ENCODE measurements around the gene NCS1. TPM values are rescaled to one million over a fixed set of nuclear protein-coding genes. Genes with fewer than 3 reads are reported as not detected.

Gene NCS1
- total RNA-seq, 1 experiment from 2014 or later: 68.7 TPM

- Histone ChIP-seq H3K79me2 (ENCODE audit: insufficient read depth, low read length) (no peaks in the 10 kb centered on the region), H3K9me3 (ENCODE audit: control insufficient read depth in 1 of 2, insufficient read depth in 1 of 2, low read depth in 1 of 2, low read length in 2 of 2) (no peaks in the 10 kb centered on the region), H3K9me2 (ENCODE audit: insufficient read depth) (no peaks in the 10 kb centered on the region), H3K36me3 (ENCODE audit: control insufficient read depth in 1 of 2, insufficient read depth in 2 of 2, low read length in 2 of 2) (no peaks in the 10 kb centered on the region), H3K4me3 (replicated peaks in 1 of 2; ENCODE audit: low read depth in 1 of 2, low read length in 2 of 2) (no peak overlapping the region), H4K20me1 (ENCODE audit: insufficient read depth) (no peaks in the 10 kb centered on the region), H3K27ac (ENCODE audit: low read depth, low read length) (no peak overlapping the region), H3K4me1 (ENCODE audit: control insufficient read depth in 1 of 2, insufficient read depth in 2 of 2, low read length in 2 of 2) (peaks cover 2 to 10% of the 10 kb centered on the region in 2 experiments; a peak in 2 of 4 replicates), H2AFZ (ENCODE audit: low read depth, low read length, poor library complexity, severe bottlenecking) (no peak overlapping the region), H3K27me3 (ENCODE audit: insufficient read depth, low read length) (peaks cover 34% of the 10 kb centered on the region), H3K9ac (ENCODE audit: low read length) (no peak overlapping the region), H3K4me2 (ENCODE audit: low read length) (no peak overlapping the region)
- DNase-seq (ENCODE audit: low read depth, low spot score) (no peak), ATAC-seq (no peak)
- POLR2A ChIA-PET: interaction anchor here (0.6 to 0.7 kb wide), 2 partner anchors 20 to 255 kb away, joined by 3 to 4 read pairs; no protein-coding TSS in a partner anchor
- intact Hi-C loops (cut with micrococcal nuclease): no loop called here
- TF ChIP-seq, protein P1, sequence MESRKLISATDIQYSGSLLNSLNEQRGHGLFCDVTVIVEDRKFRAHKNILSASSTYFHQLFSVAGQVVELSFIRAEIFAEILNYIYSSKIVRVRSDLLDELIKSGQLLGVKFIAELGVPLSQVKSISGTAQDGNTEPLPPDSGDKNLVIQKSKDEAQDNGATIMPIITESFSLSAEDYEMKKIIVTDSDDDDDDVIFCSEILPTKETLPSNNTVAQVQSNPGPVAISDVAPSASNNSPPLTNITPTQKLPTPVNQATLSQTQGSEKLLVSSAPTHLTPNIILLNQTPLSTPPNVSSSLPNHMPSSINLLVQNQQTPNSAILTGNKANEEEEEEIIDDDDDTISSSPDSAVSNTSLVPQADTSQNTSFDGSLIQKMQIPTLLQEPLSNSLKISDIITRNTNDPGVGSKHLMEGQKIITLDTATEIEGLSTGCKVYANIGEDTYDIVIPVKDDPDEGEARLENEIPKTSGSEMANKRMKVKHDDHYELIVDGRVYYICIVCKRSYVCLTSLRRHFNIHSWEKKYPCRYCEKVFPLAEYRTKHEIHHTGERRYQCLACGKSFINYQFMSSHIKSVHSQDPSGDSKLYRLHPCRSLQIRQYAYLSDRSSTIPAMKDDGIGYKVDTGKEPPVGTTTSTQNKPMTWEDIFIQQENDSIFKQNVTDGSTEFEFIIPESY (IDR thresholded peaks at IDR 0.05; ENCODE audit: extremely low read depth, insufficient replicate concordance, low read length): no peak
- TF ChIP-seq POLR2A (IDR thresholded peaks at IDR 0.05; ENCODE audit: borderline replicate concordance, extremely low read depth, insufficient read depth, insufficient read length): no peak
- TF ChIP-seq EZH2 (IDR thresholded peaks at IDR 0.05): no peak
- TF ChIP-seq TCF7L2 (IDR thresholded peaks at IDR 0.05; ENCODE audit: borderline replicate concordance, extremely low read depth, insufficient read depth, insufficient read length): no peak
- TF ChIP-seq CBX3 (IDR thresholded peaks at IDR 0.05; ENCODE audit: low read depth): no peak
- TF ChIP-seq ELF1 (IDR thresholded peaks at IDR 0.05; ENCODE audit: borderline replicate concordance, low read depth): no peak
- TF ChIP-seq, protein P2, sequence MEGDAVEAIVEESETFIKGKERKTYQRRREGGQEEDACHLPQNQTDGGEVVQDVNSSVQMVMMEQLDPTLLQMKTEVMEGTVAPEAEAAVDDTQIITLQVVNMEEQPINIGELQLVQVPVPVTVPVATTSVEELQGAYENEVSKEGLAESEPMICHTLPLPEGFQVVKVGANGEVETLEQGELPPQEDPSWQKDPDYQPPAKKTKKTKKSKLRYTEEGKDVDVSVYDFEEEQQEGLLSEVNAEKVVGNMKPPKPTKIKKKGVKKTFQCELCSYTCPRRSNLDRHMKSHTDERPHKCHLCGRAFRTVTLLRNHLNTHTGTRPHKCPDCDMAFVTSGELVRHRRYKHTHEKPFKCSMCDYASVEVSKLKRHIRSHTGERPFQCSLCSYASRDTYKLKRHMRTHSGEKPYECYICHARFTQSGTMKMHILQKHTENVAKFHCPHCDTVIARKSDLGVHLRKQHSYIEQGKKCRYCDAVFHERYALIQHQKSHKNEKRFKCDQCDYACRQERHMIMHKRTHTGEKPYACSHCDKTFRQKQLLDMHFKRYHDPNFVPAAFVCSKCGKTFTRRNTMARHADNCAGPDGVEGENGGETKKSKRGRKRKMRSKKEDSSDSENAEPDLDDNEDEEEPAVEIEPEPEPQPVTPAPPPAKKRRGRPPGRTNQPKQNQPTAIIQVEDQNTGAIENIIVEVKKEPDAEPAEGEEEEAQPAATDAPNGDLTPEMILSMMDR (IDR thresholded peaks at IDR 0.05 in 2 of 3, conservative IDR thresholded peaks at IDR 0.05 in 1 of 3; ENCODE audit: borderline replicate concordance in 1 of 3, insufficient read depth in 1 of 3, low read depth in 2 of 3, low read length in 2 of 3): no peak
- TF ChIP-seq ATF3 (IDR thresholded peaks at IDR 0.05): no peak
- TF ChIP-seq JUND (IDR thresholded peaks at IDR 0.05): no peak
- no peak for TF ChIP-seq CEBPB (IDR thresholded peaks at IDR 0.05; ENCODE audit: low read depth)
- no peak for TF ChIP-seq POLR2AphosphoS5 (IDR thresholded peaks at IDR 0.05; ENCODE audit: low read depth, low read length)
- TF ChIP-seq SRF (IDR thresholded peaks at IDR 0.05; ENCODE audit: low read depth): no peak
- TF ChIP-seq SIN3A (IDR thresholded peaks at IDR 0.05; ENCODE audit: low read depth): no peak
- RAD21 ChIA-PET (ENCODE audit: low non-redundant PET in 1 of 2, low total read pairs in 2 of 2, uncharacterized antibody in 2 of 2, unreplicated experiment in 2 of 2): no interaction called here
- CTCF ChIA-PET: no interaction called here
- no TSS peak for BruUV-seq (replicated peaks)
These were observed 26.5 kb upstream of the NCS1 start for GRCh38 chr9:130145658-130146057.
